SK-N-SH treated with all-trans-retinoic acid at 6 μM for 48 hours (cell line): ENCODE results near the gene ATP8A2.

Source experiments
- ATAC-seq: fragments of 200-7000 bp; cut with Tn5 transposase; 3 replicates; pipeline ENCODE4 v1.9.1; 2020; ENCODE audit warnings: mild to moderate bottlenecking, moderate library complexity
- ARNTL ChIP-seq: fragments of 450-650 bp; formaldehyde crosslinking; IDR thresholded peaks from 2 replicates; pipeline ENCODE4 v1.5.0; 2020; ENCODE audit warnings: low read depth, mild to moderate bottlenecking, moderate library complexity, borderline replicate concordance
- CREB5 ChIP-seq: fragments of 250-450 bp; sonication (Bioruptor Pico); IDR thresholded peaks from 2 replicates; pipeline ENCODE4 v1.5.1; 2020; ENCODE audit warnings: low read depth, mild to moderate bottlenecking, moderate library complexity
- CSDC2 ChIP-seq: fragments of 250-450 bp; sonication (Bioruptor Pico); IDR thresholded peaks from 2 replicates; pipeline ENCODE4 v1.5.0; 2020; ENCODE audit warnings: mild to moderate bottlenecking, moderate library complexity
- CSRNP3 ChIP-seq: fragments of 250-450 bp; sonication (Bioruptor Pico); IDR thresholded peaks from 2 replicates; pipeline ENCODE4 v1.5.1; 2021; ENCODE audit warnings: mild to moderate bottlenecking, moderate library complexity
- ESRRG ChIP-seq: fragments of 250-450 bp; sonication (Bioruptor Pico); IDR thresholded peaks from 2 replicates; pipeline ENCODE4 v1.6.1; 2021; ENCODE audit warnings: mild to moderate bottlenecking
- GLIS3 ChIP-seq: fragments of 250-450 bp; sonication (Bioruptor Pico); IDR thresholded peaks from 2 replicates; pipeline ENCODE4 v1.5.0; 2020; ENCODE audit warnings: mild to moderate bottlenecking, moderate library complexity
- ISL1 ChIP-seq: fragments of 250-450 bp; sonication (Bioruptor Pico); IDR thresholded peaks from 2 replicates; pipeline ENCODE4 v2.1.2; 2022; ENCODE audit warnings: mild to moderate bottlenecking, moderate library complexity
- OSR1 ChIP-seq: fragments of 250-450 bp; sonication (Bioruptor Pico); IDR thresholded peaks from 2 replicates; pipeline ENCODE4 v1.8.0; 2022; ENCODE audit warnings: moderate library complexity, mild to moderate bottlenecking, inconsistent platforms
- PATZ1 ChIP-seq: fragments of 250-450 bp; sonication (Bioruptor Pico); IDR thresholded peaks from 2 replicates; pipeline ENCODE4 v1.8.0; 2020; ENCODE audit warnings: mild to moderate bottlenecking, moderate library complexity, borderline replicate concordance
- POU6F1 ChIP-seq: fragments of 250-450 bp; sonication (Bioruptor Pico); IDR thresholded peaks from 2 replicates; pipeline ENCODE4 v1.8.0; 2021; ENCODE audit warnings: low read depth, mild to moderate bottlenecking, moderate library complexity, borderline replicate concordance
- PPARA ChIP-seq: fragments of 250-450 bp; sonication (Bioruptor Pico); IDR thresholded peaks from 2 replicates; pipeline ENCODE4 v1.5.0; 2020; ENCODE audit warnings: mild to moderate bottlenecking, borderline replicate concordance
- RARB ChIP-seq: fragments of 250-450 bp; sonication (Bioruptor Pico); IDR thresholded peaks from 2 replicates; pipeline ENCODE4 v1.8.0; 2021; ENCODE audit warnings: mild to moderate bottlenecking, moderate library complexity
- SNAI2 ChIP-seq: fragments of 250-450 bp; sonication (Bioruptor Pico); IDR thresholded peaks from 2 replicates; pipeline ENCODE4 v1.5.0; 2020; ENCODE audit warnings: mild to moderate bottlenecking, moderate library complexity
- TCF4 ChIP-seq: fragments of 250-450 bp; sonication (Bioruptor Pico); IDR thresholded peaks from 2 replicates; pipeline ENCODE4 v1.8.0; 2021; ENCODE audit warnings: mild to moderate bottlenecking, moderate library complexity, borderline replicate concordance
- TOX ChIP-seq: fragments of 250-450 bp; sonication (Bioruptor Pico); IDR thresholded peaks from 2 replicates; pipeline ENCODE4 v1.8.0; 2021; ENCODE audit warnings: mild to moderate bottlenecking, moderate library complexity, borderline replicate concordance
- TSHZ2 ChIP-seq: fragments of 250-450 bp; sonication (Bioruptor Pico); IDR thresholded peaks from 2 replicates; pipeline ENCODE4 v1.5.0; 2020; ENCODE audit warnings: mild to moderate bottlenecking, moderate library complexity
- ZC3H10 ChIP-seq: fragments of 250-450 bp; sonication (Bioruptor Pico); IDR thresholded peaks from 2 replicates; pipeline ENCODE4 v1.5.1; 2021; ENCODE audit warnings: mild to moderate bottlenecking, moderate library complexity
- ZFP3 ChIP-seq: fragments of 250-450 bp; sonication (Bioruptor Pico); IDR thresholded peaks from 2 replicates; pipeline ENCODE4 v1.5.0; 2020; ENCODE audit warnings: mild to moderate bottlenecking, moderate library complexity
- ZFP30 ChIP-seq: fragments of 450-650 bp; formaldehyde crosslinking; IDR thresholded peaks from 2 replicates; pipeline ENCODE4 v1.5.0; 2022; ENCODE audit warnings: mild to moderate bottlenecking, moderate library complexity
- ZNF565 ChIP-seq: fragments of 450-650 bp; formaldehyde crosslinking; conservative IDR thresholded peaks from 2 replicates; pipeline ENCODE4 v1.5.0; 2020; ENCODE audit warnings: low read depth, mild to moderate bottlenecking, moderate library complexity
- ZNF70 ChIP-seq: fragments of 450-650 bp; formaldehyde crosslinking; IDR thresholded peaks from 2 replicates; pipeline ENCODE4 v1.5.0; 2020; ENCODE audit warnings: mild to moderate bottlenecking, moderate library complexity
- ZNF8 ChIP-seq: fragments of 450-650 bp; formaldehyde crosslinking; IDR thresholded peaks from 2 replicates; pipeline ENCODE4 v1.5.0; 2020; ENCODE audit warnings: mild to moderate bottlenecking, moderate library complexity

The ATP8A2 gene

GRCh38 chr13:25798998-25799397 is 427.2 kb downstream of the ATP8A2 start:
- no peak for TF ChIP-seq ISL1 (CRISPR knock-in tag)
- no peak for TF ChIP-seq ESRRG
- TF ChIP-seq CREB5 = no peak
- no peak for TF ChIP-seq ZFP3 (CRISPR knock-in tag)
- TF ChIP-seq GLIS3 (CRISPR knock-in tag) = no peak
- TF ChIP-seq CSDC2 (CRISPR knock-in tag) = no peak
- TF ChIP-seq ZNF70 (CRISPR knock-in tag) = no peak
- no peak for TF ChIP-seq ARNTL
- TF ChIP-seq TSHZ2 = no peak
- no peak for TF ChIP-seq ZFP30
- no peak for TF ChIP-seq POU6F1 (CRISPR knock-in tag)
- TF ChIP-seq ZNF565 = no peak
- no peak for TF ChIP-seq TOX (CRISPR knock-in tag)
- no peak for TF ChIP-seq OSR1 (CRISPR knock-in tag)
- TF ChIP-seq ZNF8 (CRISPR knock-in tag) = no peak
- no peak for TF ChIP-seq CSRNP3 (CRISPR knock-in tag)
- TF ChIP-seq PATZ1 (CRISPR knock-in tag) = no peak
- TF ChIP-seq TCF4 (CRISPR knock-in tag) = no peak
- no peak for TF ChIP-seq RARB
- no peak for ATAC-seq

- TF ChIP-seq ARNTL = no peak
- TF ChIP-seq TCF4 (CRISPR knock-in tag) = no peak
- TF ChIP-seq TSHZ2 = no peak
- no peak for TF ChIP-seq PPARA (CRISPR knock-in tag)
- TF ChIP-seq ZNF565 = no peak
- TF ChIP-seq CSDC2 (CRISPR knock-in tag) = no peak
- no peak for TF ChIP-seq POU6F1 (CRISPR knock-in tag)
- TF ChIP-seq RARB = no peak
- TF ChIP-seq SNAI2 = no peak
- no peak for TF ChIP-seq ZNF70 (CRISPR knock-in tag)
- TF ChIP-seq ZC3H10 = no peak
- TF ChIP-seq ZFP30 = no peak
- TF ChIP-seq ESRRG = no peak
- no peak for TF ChIP-seq TOX (CRISPR knock-in tag)
- no peak for TF ChIP-seq GLIS3 (CRISPR knock-in tag)
- no peak for ATAC-seq
These were observed 428.7 kb downstream of the ATP8A2 start for GRCh38 chr13:25800523-25800922.
